Naive thymus-derived CD8-positive, alpha-beta T cell (primary cell): ENCODE measurements around the gene ENDOD1. TPM values are rescaled to one million over a fixed set of nuclear protein-coding genes. Genes with fewer than 3 reads are reported as not detected.
"Not testable (repeated sequence)": the region's sequence is repeated elsewhere in the genome, so short reads cannot be mapped to it uniquely, and the experiment has no call there.

ENCODE experiments used
- ATAC-seq, 2 donors: fragments of 150-1000 bp; cut with Tn5 transposase in 1 of 2; sonication (Bioruptor Pico), chemical (Tn5 transposase) in 1 of 2; 1 replicate in 1 of 2; 2 replicates in 1 of 2; pipeline ENCODE4 v1.10.0; 2021; ENCODE audit warnings: mild to moderate bottlenecking in 2 of 2, moderate library complexity in 2 of 2
- POLR2A ChIA-PET: fragments of 350-600 bp; sonication (Branson Sonifier 250); formaldehyde crosslinking; loops from one replicate; lab custom pipeline; 2021; ENCODE audit warnings: antibody characterized with exemption; lab: Charles Lee
- DNase-seq, 10 donors: peaks; one replicate each; pipeline versions ENCODE4 v3.0.0 to v3.0.0-alpha.2; 2020 to 2022
- H3K27ac Mint-ChIP-seq, 10 donors: one replicate each; pipeline ENCODE4 v1.8.0; 2020 to 2022; ENCODE audit warnings: mild to moderate bottlenecking in 10 of 10, mixed read lengths in 10 of 10, moderate library complexity in 4 of 10, inconsistent platforms in 1 of 10
- H3K27me3 Mint-ChIP-seq, 5 donors: one replicate each; pipeline ENCODE4 v1.8.0; 2021 to 2022; ENCODE audit warnings: mixed read lengths in 5 of 5
- H3K36me3 Mint-ChIP-seq, 3 donors: one replicate each; pipeline ENCODE4 v1.8.0; 2020 to 2022; ENCODE audit warnings: mixed read lengths in 3 of 3, mild to moderate bottlenecking in 2 of 3, inconsistent platforms in 1 of 3
- H3K4me1 Mint-ChIP-seq, 4 donors: one replicate each; pipeline ENCODE4 v1.8.0; 2021 to 2022; ENCODE audit warnings: mixed read lengths in 4 of 4
- H3K4me3 Mint-ChIP-seq, 10 donors: one replicate each; pipeline ENCODE4 v1.8.0; 2020 to 2022; ENCODE audit warnings: mild to moderate bottlenecking in 10 of 10, mixed read lengths in 10 of 10, moderate library complexity in 6 of 10, inconsistent platforms in 1 of 10
- H3K9me3 Mint-ChIP-seq, 9 donors: one replicate each; pipeline ENCODE4 v1.8.0; 2020 to 2022; ENCODE audit warnings: mixed read lengths in 9 of 9, mild to moderate bottlenecking in 3 of 9, inconsistent platforms in 1 of 9, moderate library complexity in 1 of 9
- polyA plus RNA-seq, 3 donors: library from polyadenylated mRNA; unstranded; fragments of 300-500 nt; fragmentation: Illumina TruSeq; gene quantifications; one replicate each; pipeline ENCODE4 v1.2.3, GENCODE V29; 2021
- total RNA-seq, 8 experiments: library from RNA in 2 of 8; stranded (reverse) in 2 of 8; gene quantifications; one replicate each; pipeline ENCODE4 v1.2.3 and lab custom pipeline; 2021 to 2026

ENDOD1 gene
- total RNA-seq (10 to 100 TPM; 10.2 TPM), polyA plus RNA-seq (10 to 100 TPM in 1 of 3 donors, 1 to 10 TPM in 2; 3.9 to 10.1 (median 6.9) TPM), total RNA-seq (lab: John Stamatoyannopoulos, UW) (14.2 to 41.6 (median 29.7) reads per million in 6 experiments)

- DNase-seq (peak; percentile 78 to 89 (median 86)), ATAC-seq (peak; percentile 91 to 94)
- Mint-ChIP-seq H3K9me3 (no peaks in the 10 kb centered on the region), H3K27me3 (no peaks in the 10 kb centered on the region), H3K27ac (peak within 1 kb of the TSS; percentile 95 to 99 (median 98)), H3K4me3 (peak within 1 kb of the TSS; percentile 87 to 97 (median 91)), H3K4me1 (peaks cover 28 to 57% (median 46%) of the 10 kb centered on the region in 4 donors), H3K36me3 (peaks cover 0 to 5% (median 0%) of the 10 kb centered on the region in 3 donors)
- POLR2A ChIA-PET: interaction anchor here (0.5 to 5.1 kb wide), 19 partner anchors 10 to 1306 kb away, joined by 3 to 180 read pairs (median 7); partner anchors contain the start of genes ANKRD49, CEP57, CWC15 and FAM76B
These were observed at the start of gene ENDOD1 for GRCh38 chr11:95089620-95090542. TSS of gene ENDOD1 (plus strand) at chr11:95089846. CDS start at chr11:95089928, 82 bp downstream.

GRCh38 chr11:95042239-95042638 lies 47.4 kb upstream of the ENDOD1 start:
- DNase-seq (no peak), ATAC-seq (no peak)
- Mint-ChIP-seq H3K36me3 (no peaks in the 10 kb centered on the region), H3K9me3 (peaks cover 0 to 4% (median 0%) of the 10 kb centered on the region in 9 donors), H3K4me3 (no peak overlapping the region), H3K4me1 (peaks cover 0 to 5% (median 0%) of the 10 kb centered on the region in 4 donors), H3K27me3 (peaks cover 15 to 66% (median 35%) of the 10 kb centered on the region in 5 donors), H3K27ac (no peak overlapping the region)
- POLR2A ChIA-PET: no interaction called here

GRCh38 chr11:95042906-95043305 lies 46.7 kb upstream of the ENDOD1 start:
- POLR2A ChIA-PET: no interaction called here
- DNase-seq (no peak), ATAC-seq (no peak)
- Mint-ChIP-seq H3K9me3 (peaks cover 0 to 4% (median 0%) of the 10 kb centered on the region in 9 donors), H3K27me3 (peaks cover 15 to 63% (median 37%) of the 10 kb centered on the region in 5 donors), H3K4me3 (no peak overlapping the region), H3K4me1 (peaks cover 0 to 4% (median 0%) of the 10 kb centered on the region in 4 donors), H3K36me3 (no peaks in the 10 kb centered on the region), H3K27ac (no peak overlapping the region)

GRCh38 chr11:95044010-95044409 lies 45.6 kb upstream of the ENDOD1 start:
- no peaks in the 10 kb centered on the region for H3K9me3 Mint-ChIP-seq
- no peak overlapping the region for H3K27ac Mint-ChIP-seq
- no peaks in the 10 kb centered on the region for H3K4me1 Mint-ChIP-seq
- H3K27me3 Mint-ChIP-seq: peaks cover 13 to 64% (median 28%) of the 10 kb centered on the region in 5 donors
- POLR2A ChIA-PET: interaction anchor here (1.0 kb wide), 1 partner anchor 23 kb away, joined by 3 read pairs; the partner anchor contains the start of gene SRSF8
- no peak for DNase-seq
- no peaks in the 10 kb centered on the region for H3K36me3 Mint-ChIP-seq
- ATAC-seq: no peak
- no peak overlapping the region for H3K4me3 Mint-ChIP-seq

- no peak for ATAC-seq
- Mint-ChIP-seq H3K36me3 (no peaks in the 10 kb centered on the region), H3K4me3 (no peak overlapping the region), H3K27me3 (peaks cover 18 to 62% (median 35%) of the 10 kb centered on the region in 5 donors), H3K27ac (no peak overlapping the region), H3K4me1 (no peaks in the 10 kb centered on the region), H3K9me3 (no peaks in the 10 kb centered on the region)
- DNase-seq: no peak
- POLR2A ChIA-PET: no interaction called here
These were observed 43.8 kb upstream of the ENDOD1 start for GRCh38 chr11:95045812-95046211.

- POLR2A ChIA-PET, ATAC-seq, DNase-seq, H3K9me3 Mint-ChIP-seq, H3K4me3 Mint-ChIP-seq, H3K36me3 Mint-ChIP-seq, H3K4me1 Mint-ChIP-seq: not testable (repeated sequence)
- Mint-ChIP-seq H3K27ac (peak within 1 kb of the TSS in 1 of 10 donors; percentile 54), H3K27me3 (peaks cover 24 to 75% (median 38%) of the 10 kb centered on the region in 5 donors)
These were observed 40.5 kb upstream of the ENDOD1 start, which contains the start of gene KDM4F for GRCh38 chr11:95049122-95049521. TSS of gene KDM4F (plus strand) at chr11:95049422.

- Mint-ChIP-seq H3K36me3 (no peaks in the 10 kb centered on the region), H3K27me3 (peaks cover 23 to 60% (median 35%) of the 10 kb centered on the region in 5 donors), H3K4me1 (no peaks in the 10 kb centered on the region), H3K27ac (peak overlapping the region in 1 of 10 donors; percentile 46), H3K4me3 (no peak overlapping the region), H3K9me3 (no peaks in the 10 kb centered on the region)
- DNase-seq: no peak
- POLR2A ChIA-PET: no interaction called here
- ATAC-seq: no peak
These were observed 38.9 kb upstream of the ENDOD1 start for GRCh38 chr11:95050595-95051202.

- Mint-ChIP-seq H3K4me1 (no peaks in the 10 kb centered on the region), H3K36me3 (no peaks in the 10 kb centered on the region), H3K27me3 (peaks cover 21 to 40% (median 30%) of the 10 kb centered on the region in 5 donors), H3K27ac (no peak overlapping the region), H3K4me3 (no peak overlapping the region), H3K9me3 (no peaks in the 10 kb centered on the region)
- ATAC-seq (no peak), DNase-seq (no peak)
- POLR2A ChIA-PET: no interaction called here
These were observed 35.3 kb upstream of the ENDOD1 start for GRCh38 chr11:95054356-95054755.

GRCh38 chr11:95055283-95055897 lies 34.3 kb upstream of the ENDOD1 start:
- no peak for DNase-seq
- H3K36me3 Mint-ChIP-seq: no peaks in the 10 kb centered on the region
- no peak for ATAC-seq
- H3K4me3 Mint-ChIP-seq: no peak overlapping the region
- H3K27ac Mint-ChIP-seq: no peak overlapping the region
- H3K4me1 Mint-ChIP-seq: no peaks in the 10 kb centered on the region
- POLR2A ChIA-PET: interaction anchor here (1.2 kb wide), 1 partner anchor 12 kb away, joined by 3 read pairs; the partner anchor contains the start of gene SRSF8
- peaks cover 19 to 38% (median 30%) of the 10 kb centered on the region in 5 donors for H3K27me3 Mint-ChIP-seq
- no peaks in the 10 kb centered on the region for H3K9me3 Mint-ChIP-seq

- Mint-ChIP-seq H3K27me3 (peaks cover 13 to 22% (median 18%) of the 10 kb centered on the region in 5 donors), H3K27ac (no peak overlapping the region), H3K9me3 (no peaks in the 10 kb centered on the region), H3K4me1 (no peaks in the 10 kb centered on the region), H3K36me3 (no peaks in the 10 kb centered on the region), H3K4me3 (no peak overlapping the region)
- POLR2A ChIA-PET: interaction anchor here (0.5 to 1.0 kb wide), 2 partner anchors 9 to 45 kb away, joined by 3 to 4 read pairs; partner anchors contain the start of gene SRSF8
- no peak for DNase-seq
- ATAC-seq: no peak
These were observed 31.7 kb upstream of the ENDOD1 start for GRCh38 chr11:95057959-95058358.

GRCh38 chr11:95058621-95059020 lies 31.0 kb upstream of the ENDOD1 start:
- H3K9me3 Mint-ChIP-seq: no peaks in the 10 kb centered on the region
- H3K4me3 Mint-ChIP-seq: no peak overlapping the region
- H3K27me3 Mint-ChIP-seq: peaks cover 6 to 16% (median 11%) of the 10 kb centered on the region in 5 donors
- H3K4me1 Mint-ChIP-seq: no peaks in the 10 kb centered on the region
- ATAC-seq: no peak
- no peak overlapping the region for H3K27ac Mint-ChIP-seq
- POLR2A ChIA-PET: interaction anchor here (0.5 to 1.0 kb wide), 2 partner anchors 8 to 44 kb away, joined by 3 to 4 read pairs; partner anchors contain the start of gene SRSF8
- DNase-seq: no peak
- no peaks in the 10 kb centered on the region for H3K36me3 Mint-ChIP-seq

GRCh38 chr11:95059046-95059445 lies 30.6 kb upstream of the ENDOD1 start:
- Mint-ChIP-seq H3K27me3 (peaks cover 2 to 15% (median 8%) of the 10 kb centered on the region in 5 donors), H3K27ac (no peak overlapping the region), H3K9me3 (no peaks in the 10 kb centered on the region), H3K4me3 (no peak overlapping the region), H3K4me1 (no peaks in the 10 kb centered on the region), H3K36me3 (no peaks in the 10 kb centered on the region)
- DNase-seq: no peak
- ATAC-seq: no peak
- POLR2A ChIA-PET: no interaction called here
